GM10248 (cell line): ENCODE results near the gene MYO5A.

Experiments used
- CTCF ChIA-PET: fragments of 300-600 bp; sonication (Branson Sonifier 250); formaldehyde crosslinking; extraction: SDS; loops from one replicate; lab custom pipeline; 2021; ENCODE audit warnings: antibody characterized with exemption; lab: Yijun Ruan, JAX
- POLR2A ChIA-PET: fragments of 350-650 bp; sonication (Branson Sonifier 250); formaldehyde crosslinking; extraction: SDS; loops from one replicate; lab custom pipeline; 2020; ENCODE audit warnings: antibody characterized with exemption; lab: Yijun Ruan, JAX
- DNase-seq: peaks from one replicate; pipeline ENCODE4 v3.0.0; 2012; ENCODE audit errors: extremely low spot score
- CTCF ChIP-seq: IDR thresholded peaks from 2 replicates; pipeline ENCODE4 v1.5.1; 2012; ENCODE audit warnings: mild to moderate bottlenecking, low read depth; ENCODE audit errors: extremely low read depth, missing control alignments, control extremely low read depth

The MYO5A gene

GRCh38 chr15:52499506-52499905 lies 29.2 kb downstream of the MYO5A start:
- CTCF ChIA-PET = interaction anchor here (1.0 to 4.3 kb wide), 2 partner anchors 12 to 62 kb away, joined by 3 to 19 read pairs; no protein-coding TSS in a partner anchor
- TF ChIP-seq CTCF = no peak
- POLR2A ChIA-PET = no interaction called here

GRCh38 chr15:52498706-52499105 lies 30.0 kb downstream of the MYO5A start:
- CTCF ChIA-PET = interaction anchor here (1.0 to 4.3 kb wide), 4 partner anchors 11 to 61 kb away, joined by 3 to 19 read pairs (median 8); no protein-coding TSS in a partner anchor
- DNase-seq = no peak
- POLR2A ChIA-PET = no interaction called here
- no peak for TF ChIP-seq CTCF

More at GRCh38 chr15:52499506-52499905, 29.2 kb downstream of the MYO5A start:
- DNase-seq = no peak

- POLR2A ChIA-PET = no interaction called here
- CTCF ChIA-PET = interaction anchor here (0.8 to 4.3 kb wide), 3 partner anchors 10 to 30 kb away, joined by 3 to 19 read pairs (median 12); no protein-coding TSS in a partner anchor
- no peak for TF ChIP-seq CTCF
- DNase-seq = no peak
Measured at GRCh38 chr15:52496776-52497470, 31.8 kb downstream of the MYO5A start.

GRCh38 chr15:52496175-52496574 lies 32.5 kb downstream of the MYO5A start:
- TF ChIP-seq CTCF = no peak
- POLR2A ChIA-PET = no interaction called here
- CTCF ChIA-PET = interaction anchor here (0.8 to 4.3 kb wide), 5 partner anchors 9 to 30 kb away, joined by 3 to 19 read pairs (median 3); no protein-coding TSS in a partner anchor
- DNase-seq = no peak

GRCh38 chr15:52495125-52495524 lies 33.6 kb downstream of the MYO5A start:
- CTCF ChIA-PET = no interaction called here

GRCh38 chr15:52493968-52494367 lies 34.7 kb downstream of the MYO5A start:
- ChIA-PET CTCF (interaction anchor here (0.9 to 1.3 kb wide), 2 partner anchors 10 to 14 kb away, joined by 3 read pairs; no protein-coding TSS in a partner anchor), POLR2A (no interaction called here)
- DNase-seq = no peak
- no peak for TF ChIP-seq CTCF

More at GRCh38 chr15:52495125-52495524, 33.6 kb downstream of the MYO5A start:
- POLR2A ChIA-PET = no interaction called here
- no peak for DNase-seq
- TF ChIP-seq CTCF = no peak
